ENCODE results near the gene RBFOX1.

DNA sequence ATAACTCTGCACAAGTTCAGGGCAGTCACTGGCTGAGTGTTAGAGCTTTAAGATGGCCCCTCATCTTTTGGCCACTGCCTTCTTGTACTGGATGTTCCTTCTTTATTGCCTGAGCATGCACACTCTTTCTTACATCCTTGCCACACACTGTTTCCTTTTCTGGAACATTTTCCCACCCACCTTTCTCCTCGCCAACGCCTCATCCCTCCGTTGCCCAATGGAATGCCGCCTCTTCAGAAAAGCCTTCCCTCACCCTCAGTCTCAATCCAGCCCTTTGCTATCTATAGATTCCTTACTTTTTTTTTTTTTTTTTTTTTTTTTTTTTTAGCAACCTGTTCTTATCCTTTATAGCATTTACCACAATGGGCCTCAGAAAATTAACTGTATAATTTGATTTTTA lies 47.9 kb upstream of the RBFOX1 start:
- TF ChIP-seq, protein P1, sequence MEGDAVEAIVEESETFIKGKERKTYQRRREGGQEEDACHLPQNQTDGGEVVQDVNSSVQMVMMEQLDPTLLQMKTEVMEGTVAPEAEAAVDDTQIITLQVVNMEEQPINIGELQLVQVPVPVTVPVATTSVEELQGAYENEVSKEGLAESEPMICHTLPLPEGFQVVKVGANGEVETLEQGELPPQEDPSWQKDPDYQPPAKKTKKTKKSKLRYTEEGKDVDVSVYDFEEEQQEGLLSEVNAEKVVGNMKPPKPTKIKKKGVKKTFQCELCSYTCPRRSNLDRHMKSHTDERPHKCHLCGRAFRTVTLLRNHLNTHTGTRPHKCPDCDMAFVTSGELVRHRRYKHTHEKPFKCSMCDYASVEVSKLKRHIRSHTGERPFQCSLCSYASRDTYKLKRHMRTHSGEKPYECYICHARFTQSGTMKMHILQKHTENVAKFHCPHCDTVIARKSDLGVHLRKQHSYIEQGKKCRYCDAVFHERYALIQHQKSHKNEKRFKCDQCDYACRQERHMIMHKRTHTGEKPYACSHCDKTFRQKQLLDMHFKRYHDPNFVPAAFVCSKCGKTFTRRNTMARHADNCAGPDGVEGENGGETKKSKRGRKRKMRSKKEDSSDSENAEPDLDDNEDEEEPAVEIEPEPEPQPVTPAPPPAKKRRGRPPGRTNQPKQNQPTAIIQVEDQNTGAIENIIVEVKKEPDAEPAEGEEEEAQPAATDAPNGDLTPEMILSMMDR (IDR thresholded peaks at IDR 0.05; ENCODE audit: poor library complexity, severe bottlenecking), result no peak
- no peak for TF ChIP-seq POLR2AphosphoS5 (IDR thresholded peaks at IDR 0.05)
